ENCODE measurements around the gene CITED4. TPM values are rescaled to one million over a fixed set of nuclear protein-coding genes. Genes with fewer than 3 reads are reported as not detected.

Gene CITED4
- total RNA-seq, 1 donor from 2014 or later: 0.98 TPM

GRCh38 chr1:40855513-40855912 lies 6.7 kb downstream of the CITED4 start:
- Mint-ChIP-seq H3K4me1 (no peaks in the 10 kb centered on the region), H3K27ac (no peak overlapping the region), H3K27me3 (peaks cover 9% of the 10 kb centered on the region), H3K4me3 (no peak overlapping the region), H3K9me3 (no peaks in the 10 kb centered on the region), H3K36me3 (ENCODE audit: low read depth) (no peaks in the 10 kb centered on the region)
- POLR2A ChIA-PET: no interaction called here
- intact Hi-C loops (cut with micrococcal nuclease): no loop called here
- DNase-seq: no peak
- CTCF ChIA-PET: no interaction called here
- ATAC-seq (ENCODE audit: low read depth): no peak
- no peak for TF ChIP-seq CTCF (IDR thresholded peaks at IDR 0.05)

- H3K4me3 Mint-ChIP-seq: no peak overlapping the region
- no peak for DNase-seq
- intact Hi-C loops (cut with micrococcal nuclease): no loop called here
- H3K27me3 Mint-ChIP-seq: peaks cover 1% of the 10 kb centered on the region
- TF ChIP-seq CTCF (IDR thresholded peaks at IDR 0.05): no peak
- H3K36me3 Mint-ChIP-seq (ENCODE audit: low read depth): no peaks in the 10 kb centered on the region
- ChIA-PET POLR2A (interaction anchor here (1.7 kb wide), 1 partner anchor 8 kb away, joined by 4 read pairs; the partner anchor contains the start of gene CITED4), CTCF (interaction anchor here (0.6 to 2.0 kb wide), 4 partner anchors 8 to 87 kb away, joined by 3 to 14 read pairs (median 6); partner anchors contain the start of gene CITED4)
- no peak for ATAC-seq (ENCODE audit: low read depth)
- no peaks in the 10 kb centered on the region for H3K9me3 Mint-ChIP-seq
- H3K27ac Mint-ChIP-seq: no peak overlapping the region
- peaks cover 5% of the 10 kb centered on the region for H3K4me1 Mint-ChIP-seq
These were observed 8.3 kb downstream of the CITED4 start for GRCh38 chr1:40853885-40854170.

GRCh38 chr1:40853113-40853884 lies 8.9 kb downstream of the CITED4 start:
- ChIA-PET POLR2A (interaction anchor here (1.7 kb wide), 1 partner anchor 9 kb away, joined by 4 read pairs; the partner anchor contains the start of gene CITED4), CTCF (interaction anchor here (1.1 to 2.0 kb wide), 4 partner anchors 9 to 96 kb away, joined by 3 to 14 read pairs (median 6); partner anchors contain the start of gene CITED4)
- no peak overlapping the region for H3K27ac Mint-ChIP-seq
- intact Hi-C loops (cut with micrococcal nuclease): no loop called here
- TF ChIP-seq CTCF (IDR thresholded peaks at IDR 0.05): no peak
- no peak overlapping the region for H3K4me3 Mint-ChIP-seq
- peaks cover 1% of the 10 kb centered on the region for H3K27me3 Mint-ChIP-seq
- ATAC-seq (ENCODE audit: low read depth) (no peak), DNase-seq (no peak)
- peaks cover 5% of the 10 kb centered on the region for H3K4me1 Mint-ChIP-seq
- no peaks in the 10 kb centered on the region for H3K36me3 Mint-ChIP-seq (ENCODE audit: low read depth)
- H3K9me3 Mint-ChIP-seq: no peaks in the 10 kb centered on the region

GRCh38 chr1:40851643-40852042 lies 10.5 kb downstream of the CITED4 start:
- Mint-ChIP-seq H3K4me3 (no peak overlapping the region), H3K27ac (no peak overlapping the region), H3K9me3 (no peaks in the 10 kb centered on the region), H3K27me3 (no peaks in the 10 kb centered on the region), H3K36me3 (ENCODE audit: low read depth) (no peaks in the 10 kb centered on the region), H3K4me1 (peaks cover 5% of the 10 kb centered on the region)
- no peak for TF ChIP-seq CTCF (IDR thresholded peaks at IDR 0.05)
- ATAC-seq (ENCODE audit: low read depth) (no peak), DNase-seq (no peak)
- intact Hi-C loops (cut with micrococcal nuclease): loop anchor here (2.0 kb wide), 2 partner anchors 319 to 513 kb away; no protein-coding TSS in a partner anchor
- ChIA-PET CTCF (interaction anchor here (1.0 to 3.6 kb wide), 5 partner anchors 76 to 319 kb away, joined by 4 to 82 read pairs (median 5); no protein-coding TSS in a partner anchor), POLR2A (interaction anchor here (0.7 kb wide), 1 partner anchor 257 kb away, joined by 17 read pairs; no protein-coding TSS in a partner anchor)

Data from activated B cell treated with CpG ODN at 0.5 μM for 24 hours (primary cell).